ENCODE measurements around the gene ZNF12.

Gene ZNF12

DNA sequence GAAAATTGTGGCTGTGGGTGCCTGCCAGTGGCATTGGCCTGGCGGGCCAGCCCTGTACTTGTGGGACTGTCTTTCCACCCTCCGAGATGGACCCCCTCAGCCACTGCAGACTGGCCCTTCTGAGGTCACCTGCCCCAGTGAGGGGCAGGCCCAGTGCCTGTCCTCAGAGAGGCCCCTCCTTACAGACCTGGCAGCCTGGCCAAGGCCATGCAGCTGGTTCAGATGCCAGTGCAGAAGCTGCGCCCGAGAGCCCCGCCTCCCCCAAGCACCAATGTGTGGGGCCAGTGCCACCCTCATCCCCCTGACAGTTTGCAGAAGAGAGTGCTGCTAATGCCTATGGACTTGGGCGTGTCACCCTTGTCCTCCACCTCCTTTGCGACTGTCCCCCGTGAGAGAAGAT, 59.7 kb downstream of the ZNF12 start:
- H3K9ac ChIP-seq (ENCODE audit: low read depth, low read length): no peak overlapping the region
- H3K9me3 ChIP-seq (ENCODE audit: control insufficient read depth, insufficient read depth, low read length): no peaks in the 10 kb centered on the region
- no peaks in the 10 kb centered on the region for H3K4me1 ChIP-seq (ENCODE audit: insufficient read depth, low read length)
- H3K36me3 ChIP-seq (ENCODE audit: insufficient read depth, low read length): peaks cover 6% of the 10 kb centered on the region; the same call in 1 of the 2 replicates

DNA sequence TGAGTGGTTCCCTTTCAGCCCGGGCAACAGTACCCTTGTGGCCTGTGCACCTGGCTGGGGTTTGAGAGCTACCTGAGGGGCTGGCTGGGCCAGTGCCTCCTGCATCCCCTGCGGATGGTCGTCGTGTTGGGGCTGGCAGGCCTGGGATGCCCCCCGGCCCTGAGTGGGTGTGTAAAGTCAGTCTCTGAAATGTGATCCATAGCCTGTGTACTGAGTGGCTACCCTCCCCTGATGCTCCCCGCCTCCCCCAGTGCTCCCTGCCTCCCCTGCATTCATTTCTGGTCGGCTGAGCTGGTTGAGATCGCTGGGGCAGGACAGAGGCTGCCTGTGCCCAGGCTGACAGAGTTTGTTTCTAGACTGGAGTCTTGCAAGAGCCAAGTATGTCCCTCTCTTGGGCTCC, 60.3 kb downstream of the ZNF12 start:
- peaks cover 6% of the 10 kb centered on the region; the same call in 1 of the 2 replicates for H3K36me3 ChIP-seq (ENCODE audit: insufficient read depth, low read length)
- H3K9me3 ChIP-seq (ENCODE audit: control insufficient read depth, insufficient read depth, low read length): no peaks in the 10 kb centered on the region
- no peaks in the 10 kb centered on the region for H3K4me1 ChIP-seq (ENCODE audit: insufficient read depth, low read length)
- H3K9ac ChIP-seq (ENCODE audit: low read depth, low read length): no peak overlapping the region

DNA sequence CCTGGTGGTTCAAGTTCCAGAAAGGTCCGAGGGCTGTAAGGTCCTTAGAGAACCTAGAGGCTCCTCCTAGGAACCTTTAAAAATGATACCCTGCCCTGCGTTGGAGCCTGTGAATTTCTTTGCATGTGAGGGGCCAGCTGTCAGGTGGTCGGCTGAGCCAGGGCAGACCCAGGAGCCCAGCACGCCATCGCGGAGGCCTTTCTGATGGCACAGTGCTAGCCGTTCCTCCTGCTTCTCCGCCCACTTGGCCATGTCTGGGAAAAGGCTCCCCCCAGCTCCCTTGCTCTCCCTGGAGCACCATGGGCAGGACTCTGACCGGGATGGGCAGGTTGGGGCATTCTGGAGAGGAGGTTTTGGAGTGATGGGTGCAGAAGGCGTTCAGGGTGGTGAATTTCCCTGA, 62.0 kb downstream of the ZNF12 start:
- H3K36me3 ChIP-seq (ENCODE audit: insufficient read depth, low read length): peaks cover 6% of the 10 kb centered on the region; the same call in 1 of the 2 replicates

DNA sequence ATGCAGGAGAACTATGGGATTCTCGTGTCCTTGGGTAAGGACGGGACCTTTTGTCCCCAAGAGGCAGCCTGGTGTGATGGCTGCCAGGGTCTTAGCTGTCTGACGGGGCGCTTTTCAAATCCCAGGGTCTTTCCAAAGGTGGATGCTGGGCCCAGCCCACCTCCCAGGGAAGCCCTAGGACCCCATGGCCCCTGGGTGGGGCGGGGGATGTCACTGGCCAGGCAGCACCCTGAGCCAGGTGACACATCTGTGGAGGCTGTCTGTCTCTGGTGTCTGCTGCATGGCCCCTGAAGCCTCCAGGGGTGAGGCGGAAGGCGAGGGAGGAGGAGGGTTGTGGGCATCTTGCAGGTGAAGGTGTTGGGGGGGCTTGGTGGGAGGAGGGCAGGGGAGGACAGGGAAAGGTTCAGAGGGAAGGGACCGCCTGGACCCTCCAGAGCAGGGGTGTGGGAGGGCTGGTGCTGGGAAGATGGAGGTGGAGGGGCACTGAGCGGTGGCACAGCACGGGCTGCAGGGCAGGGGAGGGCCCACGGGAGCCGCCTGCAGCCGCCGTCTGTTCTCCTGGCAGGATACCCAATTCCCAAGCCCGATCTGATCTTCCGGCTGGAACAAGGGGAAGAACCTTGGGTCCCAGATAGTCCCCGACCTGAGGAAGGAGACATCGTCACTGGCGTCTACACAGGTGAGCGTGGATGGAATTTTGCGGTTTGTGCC, 62.7 kb downstream of the ZNF12 start:
- Histone ChIP-seq H3K36me3 (ENCODE audit: insufficient read depth, low read length) (peaks cover 6% of the 10 kb centered on the region; the same call in 1 of the 2 replicates), H3K9ac (ENCODE audit: low read depth, low read length) (no peak overlapping the region)

More for the DNA sequence above, 62.0 kb downstream of the ZNF12 start:
- Histone ChIP-seq H3K9ac (ENCODE audit: low read depth, low read length) (no peak overlapping the region), H3K9me3 (ENCODE audit: control insufficient read depth, insufficient read depth, low read length) (no peaks in the 10 kb centered on the region), H3K4me1 (ENCODE audit: insufficient read depth, low read length) (no peaks in the 10 kb centered on the region)

DNA sequence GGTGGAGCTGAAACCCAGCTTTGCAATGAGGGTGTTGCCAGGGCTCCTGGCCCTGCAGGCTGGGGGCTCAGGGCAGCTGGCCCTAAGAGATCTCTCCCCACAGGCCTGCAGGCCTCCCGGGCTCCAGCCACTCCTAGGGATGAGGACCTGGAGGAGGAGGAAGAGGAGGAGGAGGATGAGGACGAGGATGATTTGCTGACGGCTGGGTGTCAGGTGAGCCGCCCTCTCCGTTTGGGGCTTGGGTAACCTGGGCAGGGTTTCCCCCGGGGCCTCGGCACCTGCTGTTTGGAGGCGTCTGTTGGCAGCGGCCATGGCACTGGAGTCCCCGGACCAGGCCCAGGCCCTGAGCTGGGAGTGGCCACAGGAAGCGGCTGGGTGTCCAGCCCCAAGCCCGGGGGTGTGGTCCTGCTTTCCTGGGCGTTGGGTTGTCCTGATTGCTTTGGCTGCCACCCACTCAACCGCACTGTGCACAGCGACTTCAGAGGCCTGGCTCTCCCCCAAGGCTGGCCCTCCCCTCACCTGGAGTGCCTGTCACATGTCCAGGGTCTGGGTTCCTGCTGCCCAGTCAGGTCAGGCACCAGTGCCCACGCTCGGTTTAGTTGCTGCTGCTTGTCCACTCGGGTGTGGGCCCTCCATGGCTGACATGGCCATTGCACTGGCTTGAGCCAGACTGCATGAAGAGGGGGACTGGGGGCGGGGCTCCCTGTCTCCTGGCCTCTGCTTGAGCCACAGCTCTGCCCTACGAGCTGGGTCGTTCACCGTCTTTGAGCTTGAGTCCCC, 63.7 kb downstream of the ZNF12 start:
- peaks cover 6% of the 10 kb centered on the region; the same call in 1 of the 2 replicates for H3K36me3 ChIP-seq (ENCODE audit: insufficient read depth, low read length)
- no peak overlapping the region for H3K9ac ChIP-seq (ENCODE audit: low read depth, low read length)
- no peaks in the 10 kb centered on the region for H3K4me1 ChIP-seq (ENCODE audit: insufficient read depth, low read length)
- H3K9me3 ChIP-seq (ENCODE audit: control insufficient read depth, insufficient read depth, low read length): no peaks in the 10 kb centered on the region

More for the DNA sequence above, 62.7 kb downstream of the ZNF12 start:
- H3K9me3 ChIP-seq (ENCODE audit: control insufficient read depth, insufficient read depth, low read length): no peaks in the 10 kb centered on the region
- H3K4me1 ChIP-seq (ENCODE audit: insufficient read depth, low read length): no peaks in the 10 kb centered on the region

DNA sequence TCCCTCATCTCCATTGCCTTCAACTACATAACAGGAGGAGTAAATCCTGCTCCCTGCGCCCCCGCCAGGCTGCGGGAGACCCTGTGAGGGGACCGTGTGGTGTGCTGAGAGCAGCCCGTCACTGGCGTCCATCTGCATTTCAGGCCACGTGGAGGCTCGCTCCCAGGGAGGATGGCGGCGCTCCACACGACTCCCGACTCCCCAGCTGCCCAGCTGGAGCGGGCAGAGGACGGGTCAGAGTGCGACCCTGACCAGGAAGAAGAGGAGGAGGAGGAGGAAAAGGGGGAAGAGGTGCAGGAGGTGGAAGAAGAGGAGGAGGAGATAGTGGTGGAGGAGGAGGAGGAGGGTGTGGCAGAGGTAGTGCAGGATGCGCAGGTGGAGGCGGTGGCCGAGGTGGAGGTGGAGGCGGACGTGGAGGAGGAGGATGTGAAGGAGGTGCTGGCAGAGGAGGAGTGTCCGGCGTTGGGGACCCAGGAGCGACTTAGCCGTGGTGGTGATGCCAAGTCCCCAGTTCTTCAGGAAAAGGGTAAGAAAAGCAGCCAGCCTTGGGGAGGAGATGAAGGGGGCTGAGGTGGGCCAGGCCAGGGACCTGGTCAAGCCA, 64.4 kb downstream of the ZNF12 start:
- peaks cover 6% of the 10 kb centered on the region; the same call in 1 of the 2 replicates for H3K36me3 ChIP-seq (ENCODE audit: insufficient read depth, low read length)

DNA sequence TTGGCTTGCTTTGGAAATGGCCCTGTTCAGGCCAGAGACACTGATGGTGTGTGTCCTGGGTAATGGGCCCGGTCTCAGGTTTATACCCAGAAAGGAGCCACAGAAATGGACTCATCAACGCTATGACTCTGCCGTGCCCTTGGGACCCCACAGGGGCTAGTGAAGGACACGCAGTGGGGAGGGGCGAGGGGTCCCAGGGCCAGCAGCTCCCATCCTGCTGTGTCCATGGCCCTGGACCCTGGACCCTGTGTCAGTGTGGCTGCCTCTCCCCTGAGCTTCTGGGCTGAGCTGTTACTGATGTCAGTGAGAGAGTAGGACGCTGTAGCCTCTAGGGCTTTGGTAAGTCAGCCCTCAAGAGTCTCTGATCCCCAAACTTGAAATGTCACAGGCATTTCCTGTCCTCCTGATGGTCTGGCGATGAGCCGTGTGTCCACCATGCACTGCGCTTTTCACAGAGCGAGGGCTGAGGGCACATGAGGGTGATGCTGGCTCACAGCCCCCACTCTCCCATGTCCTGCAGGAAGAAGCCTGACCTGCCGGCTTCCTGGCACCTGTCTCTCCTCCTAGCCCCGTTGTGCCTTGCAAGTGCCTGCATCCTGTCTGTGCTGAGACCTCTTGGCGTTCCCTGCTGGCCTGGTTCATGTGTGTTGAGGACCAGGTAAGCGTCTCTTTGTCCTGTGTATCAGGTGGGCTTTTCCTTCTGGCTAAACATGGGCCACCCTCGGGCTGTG, 65.3 kb downstream of the ZNF12 start:
- peaks cover 6% of the 10 kb centered on the region; the same call in 1 of the 2 replicates for H3K36me3 ChIP-seq (ENCODE audit: insufficient read depth, low read length)
- H3K9ac ChIP-seq (ENCODE audit: low read depth, low read length): no peak overlapping the region
- H3K4me1 ChIP-seq (ENCODE audit: insufficient read depth, low read length): no peaks in the 10 kb centered on the region

More for the DNA sequence above, 64.4 kb downstream of the ZNF12 start:
- Histone ChIP-seq H3K4me1 (ENCODE audit: insufficient read depth, low read length) (no peaks in the 10 kb centered on the region), H3K9ac (ENCODE audit: low read depth, low read length) (no peak overlapping the region), H3K9me3 (ENCODE audit: control insufficient read depth, insufficient read depth, low read length) (no peaks in the 10 kb centered on the region)

DNA sequence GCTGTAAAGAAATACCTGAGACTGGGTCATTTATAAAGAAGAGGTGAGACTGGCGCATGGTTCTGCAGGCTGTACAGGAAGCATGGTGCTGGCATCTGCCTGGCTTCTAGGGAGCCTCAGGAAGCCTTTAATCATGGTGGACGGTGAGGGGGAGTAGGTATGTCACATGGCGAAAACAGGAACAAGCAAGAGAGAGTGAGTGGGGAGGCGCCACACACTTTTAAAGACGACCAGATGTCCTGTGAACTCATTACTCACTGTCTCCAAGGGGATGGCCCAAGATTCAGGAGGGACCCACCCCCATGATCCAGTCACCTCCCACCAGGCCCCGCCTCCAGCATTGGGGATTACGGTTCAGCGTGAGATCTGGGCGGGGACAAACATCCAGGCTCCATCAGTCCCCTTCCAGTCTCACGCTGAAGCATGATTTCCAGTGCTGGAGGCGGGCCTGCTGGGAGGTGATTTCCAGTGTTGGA, 66.5 kb downstream of the ZNF12 start:
- H3K36me3 ChIP-seq (ENCODE audit: insufficient read depth, low read length): peaks cover 6% of the 10 kb centered on the region; the same call in 1 of the 2 replicates
- H3K9ac ChIP-seq (ENCODE audit: low read depth, low read length): no peak overlapping the region; the same call in 1 of the 2 replicates
- no peaks in the 10 kb centered on the region for H3K9me3 ChIP-seq (ENCODE audit: control insufficient read depth, insufficient read depth, low read length)
- H3K4me1 ChIP-seq (ENCODE audit: insufficient read depth, low read length): no peaks in the 10 kb centered on the region

More for the DNA sequence above, 65.3 kb downstream of the ZNF12 start:
- H3K9me3 ChIP-seq (ENCODE audit: control insufficient read depth, insufficient read depth, low read length): no peaks in the 10 kb centered on the region

DNA sequence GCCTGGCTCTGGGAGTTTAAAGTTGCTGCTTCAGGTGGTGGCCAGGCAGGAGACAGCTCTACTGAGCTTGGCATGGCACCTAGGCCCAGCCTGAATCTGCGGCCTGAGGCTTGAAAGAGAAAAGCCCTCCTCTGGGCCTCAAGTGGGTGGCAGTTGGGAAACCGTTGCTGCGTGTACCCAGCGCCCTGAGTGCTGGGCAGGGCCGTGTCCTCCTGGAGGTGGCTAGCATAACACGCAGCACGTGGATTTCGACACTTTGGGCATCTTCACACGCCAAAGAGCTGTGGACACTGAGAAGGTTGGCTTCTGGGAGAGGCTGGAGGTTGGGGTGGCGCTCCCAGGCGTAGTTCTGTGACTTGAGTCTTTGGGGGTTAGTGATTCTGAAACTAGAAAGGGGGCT, 67.1 kb downstream of the ZNF12 start:
- Histone ChIP-seq H3K9ac (ENCODE audit: low read depth, low read length) (no peak overlapping the region), H3K36me3 (ENCODE audit: insufficient read depth, low read length) (peaks cover 4% of the 10 kb centered on the region; the same call in 1 of the 2 replicates), H3K9me3 (ENCODE audit: control insufficient read depth, insufficient read depth, low read length) (no peaks in the 10 kb centered on the region), H3K4me1 (ENCODE audit: insufficient read depth, low read length) (no peaks in the 10 kb centered on the region)

DNA sequence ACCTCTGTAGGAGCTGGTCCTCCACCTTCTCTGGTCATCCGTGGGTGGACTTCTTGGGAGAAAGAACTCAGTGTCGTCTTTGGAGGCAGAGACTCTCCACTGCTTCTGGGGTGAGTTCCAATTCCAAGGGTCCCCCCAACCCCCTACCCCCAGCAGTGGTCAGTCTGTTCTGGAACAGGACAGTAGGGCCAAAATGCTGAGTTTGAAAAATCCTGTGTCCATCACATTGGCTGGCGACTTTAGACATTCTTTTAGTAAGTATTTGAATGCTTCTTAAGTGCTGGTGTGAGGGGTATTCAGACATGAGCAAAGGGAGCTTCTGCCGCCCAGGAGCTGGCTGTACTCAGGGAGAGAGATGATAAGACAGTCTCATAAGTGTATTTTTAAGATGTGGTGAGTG, 67.7 kb downstream of the ZNF12 start:
- H3K36me3 ChIP-seq (ENCODE audit: insufficient read depth, low read length): no peaks in the 10 kb centered on the region
- H3K4me1 ChIP-seq (ENCODE audit: insufficient read depth, low read length): no peaks in the 10 kb centered on the region
- H3K9ac ChIP-seq (ENCODE audit: low read depth, low read length): no peak overlapping the region
- no peaks in the 10 kb centered on the region for H3K9me3 ChIP-seq (ENCODE audit: control insufficient read depth, insufficient read depth, low read length)

All from ES-I3 (cell line).